ENCODE measurements around the gene MYBPC3.

The MYBPC3 gene

DNA sequence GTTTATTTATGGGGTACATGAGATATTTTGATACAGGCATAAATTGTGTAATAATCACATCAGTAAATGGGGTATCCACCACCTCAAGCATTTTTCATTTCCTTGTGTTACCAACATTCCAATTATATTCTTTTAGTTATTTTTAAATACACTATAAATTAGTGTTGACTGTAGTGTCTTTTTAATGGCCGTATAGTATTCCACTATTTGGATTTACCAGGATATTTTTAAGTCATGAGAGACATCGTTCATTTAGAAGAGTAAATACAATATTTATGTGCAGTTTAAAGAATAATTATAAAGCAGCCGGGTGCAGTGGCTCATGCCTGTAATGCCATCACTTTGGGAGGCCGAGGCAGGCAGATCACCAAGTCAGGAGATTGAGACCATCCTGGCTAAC lies 32.0 kb upstream of the MYBPC3 start:
- DNase-seq (ENCODE audit: low read depth in 2 of 2, low spot score in 1 of 2) = no peak

DNA sequence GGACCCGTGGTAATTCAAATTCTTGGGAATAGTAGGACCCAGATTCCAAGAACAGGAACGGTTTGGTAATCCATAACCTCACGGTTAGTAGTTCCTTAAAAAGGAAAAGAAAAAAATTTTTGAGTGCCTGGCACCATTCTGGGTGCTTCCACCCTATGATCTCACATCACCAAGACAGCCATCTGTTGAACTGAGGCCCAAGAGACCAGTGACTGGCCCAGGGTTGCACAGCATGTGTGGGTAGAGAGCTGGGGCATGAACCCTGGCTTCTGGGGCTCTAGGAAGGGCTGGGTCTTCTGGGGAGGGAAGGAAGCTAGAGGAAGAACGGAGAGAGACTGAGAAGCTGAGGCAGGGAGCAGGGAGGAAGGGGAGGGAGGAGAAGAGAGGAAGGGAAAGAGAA lies 30.6 kb upstream of the MYBPC3 start:
- no peak for DNase-seq (ENCODE audit: low read depth in 2 of 2, low spot score in 1 of 2)

- no peak for DNase-seq (ENCODE audit: low read depth in 2 of 2, low spot score in 1 of 2)
Measured at GRCh38 chr11:47380078-47380477, 27.6 kb upstream of the MYBPC3 start.

DNA sequence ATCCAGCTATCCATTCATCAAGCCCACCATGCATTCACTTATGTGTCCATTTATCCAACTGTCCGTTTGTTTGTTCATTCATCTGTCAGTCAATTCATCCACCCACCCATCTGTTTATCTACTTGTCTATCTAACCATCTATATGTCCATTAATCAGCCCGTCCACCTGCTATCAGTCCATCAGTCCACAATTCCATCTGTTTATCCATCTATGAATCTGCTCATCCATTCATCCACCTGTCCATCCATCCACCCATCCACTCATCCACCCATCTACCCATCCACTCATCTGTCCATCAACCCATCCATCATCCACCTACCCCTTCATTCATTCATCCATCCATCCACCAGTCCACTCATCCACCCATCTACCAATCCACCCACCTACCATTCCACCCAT lies 26.8 kb upstream of the MYBPC3 start:
- no peak for DNase-seq (ENCODE audit: low read depth in 2 of 2, low spot score in 1 of 2)

DNA sequence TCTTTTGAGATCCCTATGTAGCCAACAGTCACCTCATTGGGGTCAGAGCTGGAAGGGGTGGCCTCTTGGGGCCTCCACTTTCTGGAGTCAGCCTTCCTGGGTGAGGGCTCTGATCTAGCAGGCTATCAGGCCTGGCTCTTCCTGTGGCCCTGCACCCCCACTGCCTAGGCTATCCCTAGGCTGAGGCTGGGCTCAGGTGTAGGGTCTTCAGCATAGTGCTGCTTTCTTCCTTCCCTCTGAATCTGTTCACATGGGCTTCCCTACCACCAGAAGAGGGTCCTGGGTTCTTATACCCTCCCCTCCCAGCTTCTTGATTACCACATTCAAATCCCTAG lies 26.3 kb upstream of the MYBPC3 start:
- DNase-seq (ENCODE audit: low read depth in 2 of 2, low spot score in 1 of 2) = no peak

- no peak for DNase-seq (ENCODE audit: low read depth in 2 of 2, low spot score in 1 of 2)
Measured at GRCh38 chr11:47378010-47378835, 25.7 kb upstream of the MYBPC3 start, which contains the start of gene SPI1. SPI1 (minus strand) TSS chr11:47378547; CDS start chr11:47378353, 194 bp downstream.

- no peak for DNase-seq (ENCODE audit: low read depth in 2 of 2, low spot score in 1 of 2)
Measured at GRCh38 chr11:47377571-47378009, 25.1 kb upstream of the MYBPC3 start.

DNA sequence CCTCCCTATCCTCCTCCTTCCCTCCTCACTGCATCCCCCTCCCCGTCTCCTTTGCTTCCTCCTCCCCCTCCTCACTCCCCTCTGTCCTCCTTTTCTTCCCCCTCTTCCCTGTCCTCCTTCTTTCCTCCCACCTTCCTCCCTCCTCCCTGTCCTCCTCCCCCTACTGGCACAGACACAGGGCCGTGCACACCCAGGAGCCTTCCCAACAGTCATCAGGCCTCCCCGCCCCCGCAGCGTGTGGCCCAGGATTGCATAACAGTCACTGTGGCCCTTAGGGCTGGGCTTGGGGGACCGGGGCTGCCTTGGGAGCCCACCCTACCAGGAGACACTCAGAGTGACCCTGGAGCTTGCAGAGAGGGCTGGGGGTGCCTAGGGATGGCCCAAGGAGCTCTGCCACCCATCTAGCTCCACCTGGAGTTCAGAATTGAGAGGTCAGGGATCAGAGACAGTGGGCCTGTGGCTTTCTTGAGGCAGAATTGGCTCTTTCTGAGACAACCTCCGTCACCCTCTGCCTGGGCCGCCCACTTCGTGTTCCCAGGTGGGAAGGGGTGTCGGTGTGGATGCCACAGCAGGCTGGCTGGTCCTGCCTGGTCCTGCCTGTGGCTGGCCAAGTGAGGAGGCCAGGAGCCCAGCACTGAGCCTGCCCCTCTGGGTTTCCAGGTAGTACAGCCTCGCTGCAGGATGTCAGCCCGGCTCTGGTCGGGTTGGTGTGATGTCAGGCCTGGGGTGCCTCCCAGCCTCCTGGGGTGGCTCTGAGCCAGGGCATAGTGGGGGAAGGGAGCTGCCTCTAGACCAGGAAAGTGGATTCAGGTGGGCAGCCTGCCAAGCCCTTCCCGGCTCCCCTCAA lies 24.2 kb upstream of the MYBPC3 start:
- DNase-seq (ENCODE audit: low read depth in 2 of 2, low spot score in 1 of 2) = no peak

GRCh38 chr11:47376107-47376524 lies 23.6 kb upstream of the MYBPC3 start:
- no peak for DNase-seq (ENCODE audit: low read depth in 2 of 2, low spot score in 1 of 2)

GRCh38 chr11:47375546-47376085 lies 23.1 kb upstream of the MYBPC3 start:
- DNase-seq (ENCODE audit: low read depth in 2 of 2, low spot score in 1 of 2) = no peak

- no peak for DNase-seq (ENCODE audit: low read depth in 2 of 2, low spot score in 1 of 2)
Measured at GRCh38 chr11:47375020-47375419, 22.5 kb upstream of the MYBPC3 start.

GRCh38 chr11:47374720-47375019 lies 22.2 kb upstream of the MYBPC3 start:
- no peak for DNase-seq (ENCODE audit: low read depth in 2 of 2, low spot score in 1 of 2)

DNA sequence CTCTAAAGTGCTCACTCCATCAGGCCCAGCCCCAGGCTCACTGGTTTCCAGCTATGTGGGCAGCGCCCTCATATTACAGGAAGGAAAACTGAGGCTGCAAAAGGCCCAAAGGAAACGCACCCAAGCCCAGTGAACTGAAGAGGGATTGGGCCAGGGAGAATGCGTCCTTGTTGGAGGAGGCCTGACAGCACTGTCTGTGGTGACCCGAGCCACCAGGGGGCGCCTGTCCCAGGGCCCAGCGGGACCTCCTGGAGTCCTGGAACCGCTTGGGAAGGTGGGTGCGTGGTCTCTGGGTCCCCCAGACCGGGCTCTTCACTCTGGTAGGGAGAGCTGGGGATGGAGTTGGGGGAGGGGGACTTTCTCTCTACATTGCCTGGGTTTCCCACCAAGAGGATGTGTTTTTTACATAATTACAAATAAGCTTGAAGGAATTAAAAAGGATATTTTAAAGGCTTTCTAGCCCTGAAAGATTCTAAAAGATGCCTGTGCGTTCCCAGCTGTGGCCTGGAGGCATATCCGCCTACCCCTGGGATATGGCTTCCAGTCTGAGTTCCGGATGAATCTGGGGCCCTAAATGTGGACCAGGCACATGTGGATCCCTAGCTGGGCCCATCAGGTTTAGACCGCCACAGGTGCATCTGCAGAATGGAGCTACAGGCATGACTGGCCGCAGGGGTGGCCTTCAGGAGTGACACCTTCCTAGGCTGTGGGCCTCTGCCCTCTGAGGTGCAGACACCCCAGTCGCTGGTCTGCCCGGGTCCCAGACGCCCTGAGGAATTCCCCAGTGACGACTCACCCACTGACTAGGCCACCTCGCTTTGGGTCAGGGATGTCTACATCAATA lies 21.6 kb upstream of the MYBPC3 start:
- DNase-seq (ENCODE audit: low read depth in 2 of 2, low spot score in 1 of 2) = peak; percentile 77 to 80

DNA sequence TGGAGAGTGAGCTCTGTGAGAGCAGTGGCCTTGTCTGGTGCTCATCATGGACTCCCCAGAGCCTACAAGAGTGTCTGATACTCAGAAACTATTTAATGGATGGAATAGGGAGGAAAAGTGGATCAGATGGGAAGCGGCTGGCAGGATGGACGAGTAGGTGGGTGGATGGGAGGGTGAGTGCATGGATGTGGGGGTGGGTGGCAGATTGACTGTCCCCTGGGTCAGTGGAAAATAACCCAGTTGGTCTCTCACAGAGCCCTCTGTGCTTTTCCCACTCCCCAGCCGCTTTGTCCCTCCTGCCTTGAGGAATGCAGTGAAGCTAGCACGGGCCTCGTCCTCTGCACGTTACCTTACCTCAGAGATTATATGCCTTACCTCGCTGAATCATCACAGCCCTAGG lies 19.9 kb upstream of the MYBPC3 start:
- DNase-seq (ENCODE audit: low read depth in 2 of 2, low spot score in 1 of 2) = no peak

DNA sequence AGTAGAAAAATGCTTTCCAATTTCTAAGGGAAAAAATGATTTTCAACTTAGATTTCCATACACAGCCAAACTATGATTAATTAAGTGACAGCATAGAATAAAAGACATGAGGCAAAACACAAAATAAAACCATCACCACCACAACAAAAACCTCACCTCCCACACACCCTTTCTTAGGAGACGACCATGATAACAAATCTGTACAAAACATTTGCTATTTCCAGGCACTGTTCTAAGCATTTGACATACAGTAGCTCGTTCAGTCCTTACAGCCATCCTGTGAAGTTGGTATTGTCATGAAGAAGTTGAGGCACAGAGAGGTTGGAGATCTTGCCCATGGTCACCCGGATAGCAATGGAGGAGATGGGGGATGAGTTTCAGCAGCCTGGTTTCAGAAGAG lies 17.2 kb upstream of the MYBPC3 start:
- no peak for DNase-seq (ENCODE audit: low read depth in 2 of 2, low spot score in 1 of 2)

GRCh38 chr11:47366020-47366490 lies 13.6 kb upstream of the MYBPC3 start:
- no peak for DNase-seq (ENCODE audit: low read depth in 2 of 2, low spot score in 1 of 2)

DNA sequence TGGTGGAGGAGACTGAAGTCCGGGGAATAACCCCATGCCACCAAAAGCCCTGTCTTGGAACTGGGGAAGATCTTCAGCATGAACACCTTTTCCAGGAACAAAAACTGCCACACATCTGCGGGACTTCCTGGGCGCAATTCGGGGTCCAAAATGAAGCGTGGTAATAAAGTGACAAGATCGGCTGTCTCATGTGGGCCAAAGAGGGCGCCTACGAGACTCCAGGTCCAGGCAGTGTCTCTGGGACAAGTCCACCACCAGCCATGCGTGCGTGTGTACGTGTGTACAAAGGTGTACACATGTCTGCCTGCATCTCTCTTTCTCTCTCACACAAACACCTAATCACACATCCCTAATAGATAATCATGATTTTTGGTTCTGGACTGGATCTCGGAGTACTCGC lies 8.9 kb upstream of the MYBPC3 start:
- no peak for DNase-seq (ENCODE audit: low read depth in 2 of 2, low spot score in 1 of 2)

GRCh38 chr11:47360341-47360740 lies 7.8 kb upstream of the MYBPC3 start:
- DNase-seq (ENCODE audit: low read depth in 2 of 2, low spot score in 1 of 2) = no peak

GRCh38 chr11:47359586-47359985 lies 7.1 kb upstream of the MYBPC3 start:
- no peak for DNase-seq (ENCODE audit: low read depth in 2 of 2, low spot score in 1 of 2)

- no peak for DNase-seq (ENCODE audit: low read depth in 2 of 2, low spot score in 1 of 2)
Measured at GRCh38 chr11:47359162-47359561, 6.7 kb upstream of the MYBPC3 start.

DNA sequence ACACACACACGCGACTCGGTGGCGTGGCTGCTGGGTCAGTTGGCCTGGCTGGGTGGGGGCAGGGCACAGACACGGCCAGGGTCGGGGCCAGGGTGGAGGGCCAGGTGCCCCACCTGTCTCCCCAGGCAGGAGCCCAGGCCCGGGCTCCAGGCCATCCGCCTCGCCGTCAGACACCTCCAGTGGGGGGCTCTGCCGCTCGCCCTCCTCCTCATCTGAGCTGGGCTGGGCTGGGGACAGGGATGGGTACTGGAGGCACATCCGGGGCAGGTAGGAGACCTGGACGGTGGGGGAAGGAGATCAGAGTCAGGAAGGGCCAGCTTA lies 6.2 kb upstream of the MYBPC3 start:
- DNase-seq (ENCODE audit: low read depth in 2 of 2, low spot score in 1 of 2) = no peak
